Measurements from ENCODE around the gene RSPH6A.

The RSPH6A gene

DNA sequence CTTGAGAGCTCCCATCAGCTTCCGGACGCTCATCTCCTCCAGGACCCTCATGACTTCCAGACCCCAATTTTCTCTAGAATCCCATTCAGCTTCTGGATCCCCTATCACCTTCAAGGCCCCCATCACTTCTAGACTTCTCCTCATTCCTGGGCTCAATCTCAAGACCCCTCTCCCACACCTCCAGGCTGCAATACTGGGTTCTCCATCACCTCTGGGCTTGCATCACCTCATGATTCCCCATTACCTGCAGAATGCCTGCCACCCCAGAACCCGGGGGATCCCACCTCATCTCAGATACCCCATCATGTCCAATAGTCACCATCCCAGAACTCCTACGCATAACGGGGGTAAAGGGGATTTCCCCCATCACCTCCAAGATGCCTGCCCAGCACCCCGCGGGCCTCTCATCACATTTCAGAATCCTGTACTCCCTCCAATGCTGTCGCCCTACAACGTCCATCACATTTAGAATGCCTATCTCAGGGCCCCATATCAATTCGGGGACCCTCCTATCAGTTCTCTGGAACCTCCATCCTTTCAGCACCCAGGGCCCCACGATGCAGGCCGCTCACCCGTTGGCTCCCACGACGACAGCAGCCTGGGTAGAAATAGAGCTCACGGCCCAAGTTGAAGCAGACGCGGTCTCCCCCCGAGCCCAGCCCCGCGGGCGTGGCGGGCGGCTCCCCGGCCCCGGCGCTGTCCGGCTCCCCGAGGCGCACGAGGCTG lies 23.2 kb downstream of the RSPH6A start (continued):
- no peak for TF ChIP-seq ZNF692 (tag by site-specific recombination; IDR thresholded peaks at IDR 0.05)
- TF ChIP-seq ZNF544 (tag by site-specific recombination; IDR thresholded peaks at IDR 0.05), result no peak
- TF ChIP-seq ZBTB20 (tag by site-specific recombination; IDR thresholded peaks at IDR 0.05), result peak; percentile 94
- TF ChIP-seq ZNF157 (tag by site-specific recombination; IDR thresholded peaks at IDR 0.05), result no peak; the same call in 1 of the 2 replicates
- TF ChIP-seq ZNF146 (tag by site-specific recombination; IDR thresholded peaks at IDR 0.05), result no peak
- peak; percentile 60 for TF ChIP-seq ZNF335 (tag by site-specific recombination; conservative IDR thresholded peaks at IDR 0.05)

GRCh38 chr19:45790942-45791341 lies 24.2 kb downstream of the RSPH6A start:
- CTCF ChIA-PET, result interaction anchor here (0.7 kb wide), 1 partner anchor 26 kb away, joined by 3 read pairs; no protein-coding TSS in a partner anchor
- Histone ChIP-seq H3K4me3 (ENCODE audit: low read depth, low read length) (peak overlapping the region; percentile 86), H3K36me3 (ENCODE audit: control insufficient read depth in 2 of 2, insufficient read depth in 1 of 2, low read length in 2 of 2) (peaks cover 31 to 46% of the 10 kb centered on the region in 2 experiments), H3K27ac (ENCODE audit: extremely low read depth, low read depth, low read length) (peak overlapping the region; percentile 96; the same call in 1 of the 2 replicates), H3K4me1 (ENCODE audit: control insufficient read depth, insufficient read depth, low read length) (peaks cover 13% of the 10 kb centered on the region), H3K9me3 (ENCODE audit: control insufficient read depth, insufficient read depth, low read depth, low read length) (no peaks in the 10 kb centered on the region)
- POLR2A ChIA-PET, result interaction anchor here (1.7 to 2.2 kb wide), 2 partner anchors 21 to 74 kb away, joined by 4 to 40 read pairs; partner anchors contain the start of gene SIX5
- TF ChIP-seq EGR2 (tag by site-specific recombination; IDR thresholded peaks at IDR 0.05; ENCODE audit: low read depth) (no peak), ZNF341 (tag by site-specific recombination; IDR thresholded peaks at IDR 0.05; ENCODE audit: low read depth) (no peak), SETDB1 (IDR thresholded peaks at IDR 0.05; ENCODE audit: insufficient read length, low read length) (no peak), BCL11A (tag by site-specific recombination; IDR thresholded peaks at IDR 0.05; ENCODE audit: low read depth) (no peak), ZNF239 (tag by site-specific recombination; IDR thresholded peaks at IDR 0.05) (no peak), PRDM2 (tag by site-specific recombination; IDR thresholded peaks at IDR 0.05; ENCODE audit: borderline replicate concordance) (no peak), BCL11B (tag by site-specific recombination; IDR thresholded peaks at IDR 0.05; ENCODE audit: low read depth) (no peak), ZNF510 (tag by site-specific recombination; IDR thresholded peaks at IDR 0.05; ENCODE audit: insufficient replicate concordance) (no peak), TRIM28 (IDR thresholded peaks at IDR 0.05; ENCODE audit: borderline replicate concordance, low read length) (no peak), ZNF138 (tag by site-specific recombination; IDR thresholded peaks at IDR 0.05; ENCODE audit: borderline replicate concordance) (no peak)
- TF ChIP-seq, protein P1, sequence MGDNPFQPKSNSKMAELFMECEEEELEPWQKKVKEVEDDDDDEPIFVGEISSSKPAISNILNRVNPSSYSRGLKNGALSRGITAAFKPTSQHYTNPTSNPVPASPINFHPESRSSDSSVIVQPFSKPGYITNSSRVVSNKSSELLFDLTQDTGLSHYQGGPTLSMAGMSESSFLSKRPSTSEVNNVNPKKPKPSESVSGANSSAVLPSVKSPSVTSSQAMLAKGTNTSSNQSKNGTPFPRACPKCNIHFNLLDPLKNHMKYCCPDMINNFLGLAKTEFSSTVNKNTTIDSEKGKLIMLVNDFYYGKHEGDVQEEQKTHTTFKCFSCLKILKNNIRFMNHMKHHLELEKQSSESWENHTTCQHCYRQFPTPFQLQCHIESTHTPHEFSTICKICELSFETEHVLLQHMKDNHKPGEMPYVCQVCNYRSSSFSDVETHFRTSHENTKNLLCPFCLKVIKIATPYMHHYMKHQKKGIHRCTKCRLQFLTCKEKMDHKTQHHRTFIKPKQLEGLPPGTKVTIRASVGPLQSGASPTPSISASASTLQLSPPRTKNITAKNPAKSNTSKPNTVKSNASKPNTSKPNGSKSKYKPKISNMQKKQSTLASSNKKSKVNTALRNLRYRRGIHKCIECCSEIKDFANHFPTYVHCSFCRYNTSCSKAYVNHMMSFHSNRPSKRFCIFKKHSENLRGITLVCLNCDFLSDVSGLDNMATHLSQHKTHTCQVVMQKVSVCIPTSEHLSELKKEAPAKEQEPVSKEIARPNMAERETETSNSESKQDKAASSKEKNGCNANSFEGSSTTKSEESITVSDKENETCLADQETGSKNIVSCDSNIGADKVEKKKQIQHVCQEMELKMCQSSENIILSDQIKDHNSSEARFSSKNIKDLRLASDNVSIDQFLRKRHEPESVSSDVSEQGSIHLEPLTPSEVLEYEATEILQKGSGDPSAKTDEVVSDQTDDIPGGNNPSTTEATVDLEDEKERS (tag by site-specific recombination; IDR thresholded peaks at IDR 0.05), result no peak
- TF ChIP-seq, protein P2, sequence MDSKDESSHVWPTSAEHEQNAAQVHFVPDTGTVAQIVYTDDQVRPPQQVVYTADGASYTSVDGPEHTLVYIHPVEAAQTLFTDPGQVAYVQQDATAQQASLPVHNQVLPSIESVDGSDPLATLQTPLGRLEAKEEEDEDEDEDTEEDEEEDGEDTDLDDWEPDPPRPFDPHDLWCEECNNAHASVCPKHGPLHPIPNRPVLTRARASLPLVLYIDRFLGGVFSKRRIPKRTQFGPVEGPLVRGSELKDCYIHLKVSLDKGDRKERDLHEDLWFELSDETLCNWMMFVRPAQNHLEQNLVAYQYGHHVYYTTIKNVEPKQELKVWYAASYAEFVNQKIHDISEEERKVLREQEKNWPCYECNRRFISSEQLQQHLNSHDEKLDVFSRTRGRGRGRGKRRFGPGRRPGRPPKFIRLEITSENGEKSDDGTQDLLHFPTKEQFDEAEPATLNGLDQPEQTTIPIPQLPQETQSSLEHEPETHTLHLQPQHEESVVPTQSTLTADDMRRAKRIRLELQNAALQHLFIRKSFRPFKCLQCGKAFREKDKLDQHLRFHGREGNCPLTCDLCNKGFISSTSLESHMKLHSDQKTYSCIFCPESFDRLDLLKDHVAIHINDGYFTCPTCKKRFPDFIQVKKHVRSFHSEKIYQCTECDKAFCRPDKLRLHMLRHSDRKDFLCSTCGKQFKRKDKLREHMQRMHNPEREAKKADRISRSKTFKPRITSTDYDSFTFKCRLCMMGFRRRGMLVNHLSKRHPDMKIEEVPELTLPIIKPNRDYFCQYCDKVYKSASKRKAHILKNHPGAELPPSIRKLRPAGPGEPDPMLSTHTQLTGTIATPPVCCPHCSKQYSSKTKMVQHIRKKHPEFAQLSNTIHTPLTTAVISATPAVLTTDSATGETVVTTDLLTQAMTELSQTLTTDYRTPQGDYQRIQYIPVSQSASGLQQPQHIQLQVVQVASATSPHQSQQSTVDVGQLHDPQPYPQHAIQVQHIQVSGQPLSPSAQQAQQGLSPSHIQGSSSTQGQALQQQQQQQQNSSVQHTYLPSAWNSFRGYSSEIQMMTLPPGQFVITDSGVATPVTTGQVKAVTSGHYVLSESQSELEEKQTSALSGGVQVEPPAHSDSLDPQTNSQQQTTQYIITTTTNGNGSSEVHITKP (tag by site-specific recombination; IDR thresholded peaks at IDR 0.05), result no peak
- TF ChIP-seq, protein P3, sequence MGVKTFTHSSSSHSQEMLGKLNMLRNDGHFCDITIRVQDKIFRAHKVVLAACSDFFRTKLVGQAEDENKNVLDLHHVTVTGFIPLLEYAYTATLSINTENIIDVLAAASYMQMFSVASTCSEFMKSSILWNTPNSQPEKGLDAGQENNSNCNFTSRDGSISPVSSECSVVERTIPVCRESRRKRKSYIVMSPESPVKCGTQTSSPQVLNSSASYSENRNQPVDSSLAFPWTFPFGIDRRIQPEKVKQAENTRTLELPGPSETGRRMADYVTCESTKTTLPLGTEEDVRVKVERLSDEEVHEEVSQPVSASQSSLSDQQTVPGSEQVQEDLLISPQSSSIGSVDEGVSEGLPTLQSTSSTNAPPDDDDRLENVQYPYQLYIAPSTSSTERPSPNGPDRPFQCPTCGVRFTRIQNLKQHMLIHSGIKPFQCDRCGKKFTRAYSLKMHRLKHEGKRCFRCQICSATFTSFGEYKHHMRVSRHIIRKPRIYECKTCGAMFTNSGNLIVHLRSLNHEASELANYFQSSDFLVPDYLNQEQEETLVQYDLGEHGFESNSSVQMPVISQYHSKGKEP (tag by site-specific recombination; IDR thresholded peaks at IDR 0.05), result no peak

Measured in HEK293 (cell line).